Renal cortex interstitium (tissue), 11 donors: ENCODE data around the gene AKIRIN2. TPM values are rescaled to one million over a fixed set of nuclear protein-coding genes. Genes with fewer than 3 reads are reported as not detected.
"Not testable (repeated sequence)": the region's sequence is repeated elsewhere in the genome, so short reads cannot be mapped to it uniquely, and the experiment has no call there.

Source experiments
- DNase-seq, 11 donors: peaks; one replicate each; pipeline ENCODE4 v3.0.0-alpha.2; 2013; ENCODE audit warnings: low read depth in 9 of 11, low spot score in 4 of 11; ENCODE audit errors: extremely low read depth in 1 of 11
- polyA plus RNA-seq, 3 donors: library from polyadenylated mRNA; unstranded; fragments of 120-200 nt; gene quantifications; one replicate each; pipeline ENCODE4 v1.2.1, GENCODE V29; 2013; ENCODE audit not compliant: insufficient read length in 3 of 3

Gene AKIRIN2
- polyA plus RNA-seq, 3 donors = 68.4 to 70.8 (median 70.6) TPM

DNA sequence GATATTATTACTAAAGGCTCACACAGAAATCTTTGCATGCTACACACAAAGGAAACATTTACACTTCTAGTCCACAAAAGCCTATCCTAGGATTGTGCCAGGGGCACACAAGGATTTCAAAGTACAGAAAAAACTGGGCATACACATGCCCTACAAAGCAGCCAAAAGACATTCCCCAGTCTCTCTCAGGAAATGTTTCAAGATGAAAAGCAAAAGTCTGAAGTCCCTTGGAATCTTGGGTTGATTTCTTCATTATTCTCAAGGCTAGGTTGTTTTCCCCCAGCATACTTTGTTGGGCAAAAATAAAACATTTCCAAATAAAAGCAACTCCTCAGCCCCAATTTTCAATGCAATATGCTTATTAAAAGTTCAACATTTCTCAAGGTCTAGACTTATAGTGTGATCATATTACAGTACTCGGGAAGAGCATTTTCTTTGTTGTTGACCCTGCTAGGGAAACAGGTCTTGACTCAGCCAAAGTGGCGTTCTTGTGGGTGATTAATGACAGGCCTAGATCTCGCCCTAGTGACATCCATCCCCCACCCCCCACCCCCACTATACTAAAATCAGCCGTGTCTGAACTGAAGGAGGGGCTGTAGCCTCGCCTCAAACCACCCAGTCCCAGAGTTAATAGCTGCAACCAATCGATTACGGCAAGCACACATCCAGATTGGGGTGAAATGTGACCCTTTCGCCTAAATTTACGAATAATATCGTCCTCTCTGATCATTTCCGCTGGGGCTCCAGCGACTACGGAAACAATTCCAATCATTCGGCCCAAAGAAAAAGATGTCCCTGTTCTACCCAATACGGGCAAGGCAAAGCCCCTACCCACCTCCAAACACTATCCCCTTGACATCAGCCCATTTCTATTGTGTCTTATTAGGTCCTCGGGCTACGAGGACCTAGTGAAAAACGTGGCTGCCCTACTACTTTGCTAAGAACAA is 1.4 kb downstream of the AKIRIN2 start:
- DNase-seq = peak in 7 of 11 donors; percentile 34 to 63 (median 52)

DNA sequence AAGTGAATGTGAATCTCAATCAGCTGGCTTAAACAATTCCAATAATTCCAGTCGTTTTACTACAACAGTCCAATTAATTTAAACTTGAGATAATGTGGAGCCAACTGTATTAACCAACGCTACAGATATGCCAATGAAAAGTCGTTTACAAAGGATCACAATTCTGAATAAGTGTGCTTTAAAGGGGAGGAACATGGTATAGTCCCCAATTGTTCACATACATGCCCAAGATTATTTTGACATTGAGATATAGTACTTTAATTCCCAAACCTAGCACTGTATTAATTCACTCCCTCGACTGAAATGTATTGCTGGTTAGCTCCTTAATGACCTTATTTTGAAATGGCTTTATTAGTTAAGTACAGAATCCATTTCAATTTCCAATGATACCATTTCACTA is 2.5 kb downstream of the AKIRIN2 start:
- no peak for DNase-seq

DNA sequence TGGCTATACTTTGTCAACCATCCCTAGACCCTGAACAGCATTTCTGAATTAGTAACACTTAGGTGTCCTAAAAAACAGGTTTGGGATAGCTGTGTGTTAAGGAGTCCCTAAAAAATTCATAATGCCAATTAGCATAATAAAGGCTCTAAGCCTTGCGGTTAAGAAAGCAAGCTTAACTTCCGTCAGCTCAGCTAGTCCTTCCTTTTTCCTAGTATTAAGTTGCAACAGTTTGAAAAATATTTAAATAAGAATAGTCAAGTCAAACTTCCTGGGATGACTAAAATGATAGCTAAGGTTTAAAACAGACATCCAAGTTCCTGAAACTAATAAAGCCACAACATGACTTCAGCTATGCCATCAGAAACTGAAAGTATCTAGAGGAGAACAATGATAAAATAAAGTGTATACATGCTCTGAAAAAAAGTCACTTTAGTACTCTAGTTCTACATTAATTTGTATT is 3.5 kb downstream of the AKIRIN2 start:
- no peak for DNase-seq

DNA sequence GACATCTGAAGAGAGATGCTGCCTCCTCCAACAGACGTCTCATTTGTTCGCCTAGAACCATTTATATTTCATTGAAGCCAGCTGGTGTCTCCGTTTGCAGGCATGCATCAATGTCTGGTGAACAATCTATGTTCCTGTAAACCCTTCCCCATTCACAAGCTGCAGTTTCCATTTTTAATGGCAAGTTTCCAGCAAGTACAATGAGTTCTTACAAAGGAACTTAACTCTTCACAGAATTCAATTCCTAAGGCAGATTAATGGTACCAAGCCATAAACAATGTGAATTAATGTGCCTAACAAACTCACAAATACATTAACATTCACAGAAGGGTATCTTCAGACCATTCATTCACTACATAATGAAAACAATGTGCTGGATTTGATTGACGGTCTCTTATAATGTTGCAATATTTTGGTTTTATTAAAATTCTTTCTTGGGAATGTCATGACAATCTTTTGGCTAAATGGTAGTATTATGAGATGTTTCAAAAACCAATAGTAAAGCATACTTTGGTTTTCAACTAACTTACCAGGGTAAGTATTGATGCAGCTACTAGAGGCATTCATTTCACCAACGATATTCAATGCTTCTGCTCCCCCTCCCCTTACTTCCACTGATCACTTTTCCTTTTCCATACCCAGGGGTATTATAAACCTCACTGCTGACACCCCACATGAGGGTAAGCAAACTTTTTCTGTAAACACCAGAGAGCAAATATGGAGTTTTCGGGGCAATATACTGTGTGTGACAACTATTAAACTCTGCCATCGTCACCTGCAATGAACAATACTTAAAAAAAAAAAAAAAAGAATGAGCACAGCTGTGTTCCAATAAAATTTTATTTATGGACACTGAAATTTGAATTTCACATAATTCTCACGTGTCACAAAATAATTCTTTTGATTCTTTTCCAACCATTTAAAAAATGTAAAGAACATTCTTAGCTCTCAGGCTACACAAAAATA is 4.2 kb downstream of the AKIRIN2 start:
- peak in 10 of 11 donors; percentile 49 to 90 (median 72) for DNase-seq

GRCh38 chr6:87696817-87697216 is 5.2 kb downstream of the AKIRIN2 start:
- not testable (repeated sequence) for DNase-seq

- no peak for DNase-seq
Measured at GRCh38 chr6:87692086-87692485, 9.9 kb downstream of the AKIRIN2 start.

GRCh38 chr6:87690441-87690840 is 11.6 kb downstream of the AKIRIN2 start:
- no peak for DNase-seq

DNA sequence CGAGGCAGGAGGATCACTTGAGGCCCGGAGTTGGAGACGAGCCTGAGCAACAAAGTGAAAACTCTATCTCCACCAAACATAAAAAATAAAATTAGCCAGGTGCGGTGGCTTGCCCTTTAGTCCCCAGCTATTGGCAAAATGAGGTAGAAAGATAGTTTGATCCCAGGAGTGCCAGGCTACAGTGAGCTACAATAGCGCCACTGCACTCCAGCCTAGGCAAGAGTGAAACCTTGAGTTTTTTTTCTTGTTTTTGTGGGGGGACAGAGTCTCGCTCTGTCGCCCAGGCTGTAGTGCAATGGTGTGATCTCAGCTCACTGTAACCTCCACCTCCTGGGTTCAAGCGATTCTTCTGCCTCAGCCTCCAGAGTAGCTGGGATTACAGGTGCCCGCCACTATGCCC is 14.1 kb downstream of the AKIRIN2 start:
- not testable (repeated sequence) for DNase-seq

DNA sequence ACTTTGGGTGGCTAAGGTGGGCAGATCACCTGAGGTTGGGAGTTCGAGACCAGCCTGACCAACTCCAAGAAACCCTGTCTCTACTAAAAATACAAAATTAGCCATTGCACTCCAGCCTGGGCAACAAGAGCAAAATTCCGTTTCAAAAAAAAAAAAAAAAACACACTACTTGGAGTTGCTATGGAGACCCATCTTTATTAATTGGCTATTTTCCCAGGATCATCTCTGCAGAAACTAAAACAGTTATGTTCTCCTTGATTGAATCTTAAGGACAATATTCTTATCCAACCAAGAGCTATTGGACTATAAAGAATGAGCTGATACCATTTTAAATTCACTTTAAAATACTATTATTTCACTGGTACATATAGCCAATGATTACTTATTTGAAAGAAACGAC is 14.7 kb downstream of the AKIRIN2 start:
- no peak for DNase-seq

DNA sequence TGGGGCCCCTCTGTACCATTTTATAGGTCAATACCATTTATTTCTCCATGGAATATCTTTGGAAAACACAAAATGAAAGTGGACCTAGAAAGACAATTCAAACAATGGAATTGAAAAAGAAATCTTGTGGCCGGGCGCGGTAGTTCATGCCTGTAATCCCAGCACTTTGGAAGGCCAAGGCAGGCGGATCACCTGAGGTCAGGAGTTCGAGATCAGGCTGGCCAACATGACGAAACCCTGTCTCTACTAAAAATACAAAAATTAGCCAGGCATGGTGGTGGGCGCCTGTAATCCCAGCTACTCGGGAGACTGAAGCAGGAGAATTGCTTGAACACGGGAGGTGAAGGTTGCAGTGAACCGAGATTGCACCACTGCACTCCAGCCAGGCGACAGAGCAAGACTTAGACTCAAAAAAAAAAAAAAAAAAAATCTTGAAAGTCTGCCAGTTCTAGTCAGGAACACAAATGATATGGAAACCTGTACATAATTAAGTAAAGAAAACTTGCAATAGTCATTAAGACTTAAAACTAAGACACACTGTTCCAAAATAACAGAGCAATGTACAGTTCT is 15.3 kb downstream of the AKIRIN2 start:
- not testable (repeated sequence) for DNase-seq

DNA sequence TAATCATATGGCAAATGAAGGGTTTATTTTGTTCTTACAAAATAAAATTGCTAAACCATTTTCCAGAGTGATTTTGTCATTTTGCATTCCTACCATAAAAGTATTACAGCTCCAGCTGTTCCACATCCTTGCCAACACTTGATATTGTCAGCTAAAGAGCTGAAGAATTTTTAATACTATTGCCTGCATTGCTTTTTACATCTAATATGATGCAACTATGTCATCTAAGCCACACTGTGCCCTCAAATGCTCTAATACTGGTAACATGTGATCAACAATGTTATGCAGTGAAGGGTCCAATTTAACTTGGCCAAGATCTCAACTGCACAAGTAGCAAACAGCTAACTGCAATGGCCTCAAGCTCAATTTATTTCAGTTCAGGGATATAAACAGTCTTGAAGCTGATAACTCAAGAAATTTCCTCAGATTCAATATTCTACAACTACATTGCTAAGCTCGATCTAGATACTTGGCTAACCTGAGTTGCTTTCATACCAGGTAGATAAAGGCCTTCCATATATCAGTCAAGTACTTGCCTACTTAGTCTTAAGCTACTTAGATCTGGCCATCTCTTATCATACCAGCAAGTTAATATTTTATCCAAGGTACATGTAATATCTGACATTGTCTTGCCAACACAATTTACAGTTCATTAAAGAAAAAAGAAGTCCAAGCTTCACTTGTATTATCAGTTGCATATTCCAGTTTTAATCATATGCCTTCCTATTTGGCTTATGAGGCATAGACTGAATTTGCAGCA is 17.0 kb downstream of the AKIRIN2 start:
- no peak for DNase-seq

GRCh38 chr6:87683890-87684289 is 18.1 kb downstream of the AKIRIN2 start:
- DNase-seq = no peak

GRCh38 chr6:87682310-87682709 is 19.7 kb downstream of the AKIRIN2 start:
- no peak for DNase-seq

DNA sequence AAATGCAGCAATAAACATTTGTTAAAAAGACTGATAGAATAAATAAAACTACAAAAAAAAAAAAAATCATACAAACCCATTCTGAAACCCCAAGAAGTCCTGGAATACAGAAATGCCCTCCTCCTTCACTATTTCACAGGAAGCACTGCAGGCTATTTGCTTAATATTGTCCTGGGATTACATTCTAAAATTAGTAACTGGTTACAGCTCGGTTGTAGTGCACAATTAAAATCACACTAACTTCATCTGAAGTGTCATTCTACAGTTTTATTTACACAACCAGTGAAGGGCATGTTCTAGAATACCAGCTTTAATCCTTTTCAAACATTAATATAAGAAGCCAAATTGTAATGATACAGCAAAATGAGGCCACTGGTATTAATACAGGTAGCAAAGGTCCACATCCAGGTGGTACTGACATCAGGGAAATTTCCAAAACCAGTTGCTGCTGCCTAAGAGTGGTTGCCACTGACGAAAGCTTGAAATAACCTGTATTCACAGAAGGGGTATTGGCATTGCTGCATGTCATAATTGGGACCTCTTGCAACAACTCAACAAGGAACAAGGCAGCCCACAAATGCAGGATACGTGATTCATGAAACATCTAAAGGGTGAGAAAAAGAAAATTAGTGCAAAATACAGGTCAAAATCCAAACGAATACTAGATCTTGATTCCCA is 26.9 kb downstream of the AKIRIN2 start:
- DNase-seq = no peak

GRCh38 chr6:87674290-87674689 is 27.7 kb downstream of the AKIRIN2 start:
- DNase-seq = no peak

- no peak for DNase-seq
Measured at GRCh38 chr6:87673237-87673636, 28.8 kb downstream of the AKIRIN2 start.

DNA sequence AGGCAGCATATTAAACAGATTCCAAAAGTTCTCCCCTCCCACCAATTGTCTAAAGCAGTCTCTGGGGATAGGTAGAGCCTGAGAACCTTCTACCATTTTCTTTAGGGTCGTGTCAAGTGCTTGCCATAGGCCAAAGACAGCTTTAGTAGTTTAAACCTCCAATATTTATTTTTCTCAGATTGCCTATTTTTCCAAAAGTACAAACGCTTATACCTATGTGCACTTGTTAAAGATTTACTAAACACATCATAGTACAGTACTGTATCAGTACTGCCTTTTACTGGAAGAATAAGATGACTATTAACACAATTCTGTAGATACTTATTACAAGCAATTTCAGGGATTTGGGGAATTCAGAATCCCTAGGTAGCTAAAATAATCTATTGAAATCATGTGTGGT is 29.4 kb downstream of the AKIRIN2 start:
- no peak for DNase-seq

DNA sequence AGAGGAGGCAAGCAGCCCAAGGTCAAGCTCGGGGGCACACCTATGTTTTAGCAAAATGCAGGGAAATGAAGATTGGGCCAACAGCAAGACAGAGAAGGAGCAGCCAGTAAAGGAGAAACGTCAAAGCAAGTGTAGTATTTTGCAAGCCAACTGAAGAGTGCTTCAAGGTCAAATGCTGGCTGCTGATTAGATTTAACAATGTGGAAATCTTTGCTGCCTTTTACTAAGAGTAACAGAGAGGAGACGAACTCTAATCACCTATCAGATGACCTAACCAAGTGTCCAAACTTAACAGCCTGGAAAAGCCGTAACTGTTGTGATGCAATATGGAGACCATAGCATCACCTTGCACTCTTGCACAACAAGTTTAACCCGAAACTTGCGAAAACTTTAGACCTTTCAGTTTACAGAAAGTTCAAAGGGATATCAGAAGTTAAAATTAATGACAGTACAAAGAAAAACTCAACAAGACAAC is 30.4 kb downstream of the AKIRIN2 start:
- no peak for DNase-seq
